Activated CD4-positive, alpha-beta T cell treated with anti-CD3 and anti-CD28 coated beads for 36 hours (primary cell): ENCODE data around the gene SYNRG. TPM values are rescaled to one million over a fixed set of nuclear protein-coding genes. Genes with fewer than 3 reads are reported as not detected.

Experiments used
- ATAC-seq: fragments of 200-7000 bp; cut with Tn5 transposase; one replicate; pipeline ENCODE4 v1.10.0; 2021; ENCODE audit warnings: mild to moderate bottlenecking, moderate library complexity
- CTCF ChIA-PET: fragments of 350-600 bp; sonication (Branson Sonifier 250); formaldehyde crosslinking; loops from one replicate; lab custom pipeline; 2021; ENCODE audit warnings: antibody characterized with exemption; lab: Charles Lee
- POLR2A ChIA-PET: fragments of 350-600 bp; sonication (Branson Sonifier 250); formaldehyde crosslinking; loops from one replicate; lab custom pipeline; 2021; ENCODE audit warnings: antibody characterized with exemption, inconsistent platforms; lab: Charles Lee
- DNase-seq: peaks from one replicate; pipeline ENCODE4 v3.0.0-alpha.2; 2020
- H3K27ac Mint-ChIP-seq: one replicate; pipeline ENCODE4 v1.8.0; 2021; ENCODE audit warnings: mixed read lengths
- H3K27me3 Mint-ChIP-seq: one replicate; pipeline ENCODE4 v1.8.0; 2021; ENCODE audit warnings: mixed read lengths
- H3K36me3 Mint-ChIP-seq: one replicate; pipeline ENCODE4 v1.8.0; 2021; ENCODE audit warnings: low read depth, mixed read lengths
- H3K4me1 Mint-ChIP-seq: one replicate; pipeline ENCODE4 v1.8.0; 2021; ENCODE audit warnings: mixed read lengths
- H3K4me3 Mint-ChIP-seq: one replicate; pipeline ENCODE4 v1.8.0; 2021; ENCODE audit warnings: mild to moderate bottlenecking, moderate library complexity, mixed read lengths
- H3K9me3 Mint-ChIP-seq: one replicate; pipeline ENCODE4 v1.8.0; 2021; ENCODE audit warnings: low read depth, mixed read lengths
- intact Hi-C, 2 experiments: fragments of 100-400 bp; cut with DNase I in 1 of 2; cut with micrococcal nuclease in 1 of 2; formaldehyde crosslinking; loops; one replicate each; pipeline versions ENCODE4 v1.14.2 to v1.15.1; 2022 to 2024; cut with DNase I, micrococcal nuclease
- total RNA-seq, 2 experiments: library from RNA; stranded (reverse); gene quantifications; one replicate each; pipeline ENCODE4 v1.2.3, GENCODE V29; 2021

Gene SYNRG
- total RNA-seq, 2 experiments from 2014 or later: 39.0 to 46.7 TPM

DNA sequence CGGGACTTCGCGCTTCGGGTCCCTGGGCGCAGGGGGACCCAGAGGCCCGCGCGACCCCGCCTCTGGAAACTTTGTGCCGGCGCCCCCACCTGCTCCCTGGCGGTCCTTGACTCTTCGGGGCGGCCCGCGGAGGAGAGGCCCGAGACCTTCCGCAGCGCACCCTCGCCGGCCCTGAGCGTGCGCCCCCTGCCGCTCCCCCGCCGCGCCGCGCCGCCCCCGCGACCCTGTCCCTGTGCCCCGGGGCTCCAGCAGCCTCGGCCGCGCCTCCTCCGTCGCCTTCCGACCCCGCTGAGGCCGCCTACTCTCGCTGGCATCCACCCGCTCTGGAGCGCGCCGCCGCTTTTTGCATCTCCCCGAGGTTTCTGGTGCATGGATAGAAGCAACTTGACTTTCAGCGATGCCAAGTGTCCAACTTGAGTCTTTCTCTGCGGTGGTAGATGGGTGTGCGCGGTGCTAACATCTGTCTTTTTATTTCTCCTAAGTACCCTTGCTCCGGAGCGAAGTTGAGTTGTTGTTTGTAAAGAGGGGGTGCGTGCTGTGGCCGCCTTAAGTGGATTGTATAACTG is 119.1 kb downstream of the SYNRG start:
- H3K4me3 Mint-ChIP-seq: peak overlapping the region; percentile 88
- peak; percentile 63 for ATAC-seq
- H3K36me3 Mint-ChIP-seq: no peaks in the 10 kb centered on the region
- no peaks in the 10 kb centered on the region for H3K27me3 Mint-ChIP-seq
- H3K27ac Mint-ChIP-seq: peak overlapping the region; percentile 93
- intact Hi-C loops: loop anchor here (2.0 kb wide), 3 partner anchors 83 to 945 kb away; partner anchors contain the start of genes ACACA (in 1 of the 2), GGNBP2 (in 1 of the 2), SYNRG (in 1 of the 2) and TADA2A (in 1 of the 2)
- peak; percentile 89 for DNase-seq
- ChIA-PET POLR2A (interaction anchor here (0.6 to 0.8 kb wide), 2 partner anchors 84 to 806 kb away, joined by 3 to 4 read pairs; no protein-coding TSS in a partner anchor), CTCF (interaction anchor here (0.8 to 1.8 kb wide), 2 partner anchors 117 to 326 kb away, joined by 3 to 4 read pairs; no protein-coding TSS in a partner anchor)
- H3K9me3 Mint-ChIP-seq: no peaks in the 10 kb centered on the region
- peaks cover 46% of the 10 kb centered on the region for H3K4me1 Mint-ChIP-seq

DNA sequence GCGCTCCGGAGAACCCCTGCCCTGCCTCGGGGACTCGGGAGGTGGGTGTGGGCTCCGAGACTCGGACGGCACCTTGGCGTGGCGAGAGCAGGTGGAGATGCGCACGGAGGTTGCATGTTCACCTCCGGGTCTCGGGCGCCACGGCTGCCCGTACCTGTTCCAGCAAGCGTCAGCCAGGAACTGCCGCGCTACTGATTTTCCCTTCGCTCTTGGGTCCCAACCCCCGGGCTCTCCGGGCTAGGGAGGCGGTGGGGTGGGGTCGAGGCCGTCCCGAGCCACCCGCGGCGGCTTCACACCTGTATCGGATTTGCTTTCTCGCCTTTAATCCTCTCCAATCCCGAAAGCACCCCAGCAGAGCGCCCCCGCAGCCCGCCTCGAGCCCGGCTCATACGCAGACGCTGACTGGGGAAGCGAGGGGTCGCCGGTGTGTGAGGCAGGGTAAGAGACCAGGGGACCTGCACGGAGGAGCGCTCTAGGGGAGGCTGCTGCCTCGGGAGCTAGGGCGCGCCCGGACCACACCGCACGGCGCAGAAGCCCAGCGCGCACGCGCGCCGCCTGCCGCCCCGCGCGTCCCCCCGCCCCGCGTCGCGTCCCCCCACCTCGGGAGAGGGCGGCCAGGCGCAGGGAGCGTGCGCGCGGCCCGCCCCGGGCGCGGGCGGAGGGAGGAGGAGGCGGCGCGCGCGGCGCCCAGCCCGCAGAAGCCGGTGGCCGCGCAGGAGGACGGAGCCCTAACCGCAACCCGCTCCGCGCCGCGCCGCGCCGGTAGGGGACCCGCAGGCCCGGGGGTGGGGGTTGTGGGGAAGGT is 119.8 kb downstream of the SYNRG start, which contains the start of gene DUSP14:
TSS of gene DUSP14 (plus strand) at position 695 of the 805 bp plus-strand sequence. CDS start 22,382 bp downstream, outside the sequence.
- H3K4me3 Mint-ChIP-seq: peak within 1 kb of the TSS; percentile 88
- H3K27me3 Mint-ChIP-seq: no peaks in the 10 kb centered on the region
- DNase-seq: peak; percentile 88
- peaks cover 44% of the 10 kb centered on the region for H3K4me1 Mint-ChIP-seq
- peak within 1 kb of the TSS; percentile 93 for H3K27ac Mint-ChIP-seq
- POLR2A ChIA-PET: interaction anchor here (0.6 kb wide), 1 partner anchor 807 kb away, joined by 4 read pairs; no protein-coding TSS in a partner anchor
- peak; percentile 74 for ATAC-seq
- intact Hi-C loops: loop anchor here (1.0 to 5.0 kb wide), 9 partner anchors 82 to 1913 kb away; partner anchors contain the start of genes SYNRG (in 2 of the 2), ACACA (in 1 of the 2), FBXL20 (in 1 of the 2) and GGNBP2 (in 1 of the 2)
- H3K36me3 Mint-ChIP-seq: no peaks in the 10 kb centered on the region
- no peaks in the 10 kb centered on the region for H3K9me3 Mint-ChIP-seq
- CTCF ChIA-PET: no interaction called here

DNA sequence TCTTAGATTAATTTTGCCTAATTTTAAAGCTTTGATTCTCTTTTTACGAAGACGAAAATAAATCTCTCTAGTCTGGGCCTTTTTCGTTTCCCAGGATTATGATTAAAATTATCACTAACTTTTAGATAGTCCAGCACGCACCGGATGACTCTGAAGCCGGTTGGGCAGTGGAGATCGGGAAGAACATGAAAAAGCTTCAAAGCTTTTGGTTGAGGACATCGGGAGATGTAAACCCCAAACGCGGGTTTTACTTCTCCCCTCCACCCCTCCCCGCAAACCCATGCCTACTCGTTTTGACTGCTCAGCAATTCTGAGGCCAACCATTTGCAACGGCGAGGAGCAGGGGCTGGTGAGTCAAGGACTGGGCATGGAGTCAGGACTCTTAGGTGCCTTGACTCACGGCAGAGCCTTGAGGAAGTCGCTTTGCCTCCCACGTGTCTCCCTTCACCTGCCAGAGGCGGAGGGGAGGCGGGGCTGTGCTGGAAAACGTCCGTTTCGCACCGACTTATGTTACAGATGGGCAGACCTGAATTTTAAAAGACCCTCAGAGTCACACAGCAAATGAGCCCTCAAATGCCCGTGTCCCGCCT is 120.5 kb downstream of the SYNRG start:
- Mint-ChIP-seq H3K4me3 (peak overlapping the region; percentile 83), H3K27ac (peak overlapping the region; percentile 87), H3K36me3 (peaks cover 2% of the 10 kb centered on the region), H3K27me3 (no peaks in the 10 kb centered on the region), H3K4me1 (peaks cover 44% of the 10 kb centered on the region), H3K9me3 (no peaks in the 10 kb centered on the region)
- ATAC-seq: peak; percentile 63
- peak; percentile 83 for DNase-seq
- ChIA-PET POLR2A (no interaction called here), CTCF (interaction anchor here (0.6 to 1.2 kb wide), 3 partner anchors 10 to 115 kb away, joined by 3 to 5 read pairs (median 4); no protein-coding TSS in a partner anchor)
- intact Hi-C loops: loop anchor here in 1 of 2 experiments (1.0 to 5.0 kb wide), 7 partner anchors 58 to 1914 kb away; partner anchors contain the start of genes FBXL20, SOCS7 and SYNRG

DNA sequence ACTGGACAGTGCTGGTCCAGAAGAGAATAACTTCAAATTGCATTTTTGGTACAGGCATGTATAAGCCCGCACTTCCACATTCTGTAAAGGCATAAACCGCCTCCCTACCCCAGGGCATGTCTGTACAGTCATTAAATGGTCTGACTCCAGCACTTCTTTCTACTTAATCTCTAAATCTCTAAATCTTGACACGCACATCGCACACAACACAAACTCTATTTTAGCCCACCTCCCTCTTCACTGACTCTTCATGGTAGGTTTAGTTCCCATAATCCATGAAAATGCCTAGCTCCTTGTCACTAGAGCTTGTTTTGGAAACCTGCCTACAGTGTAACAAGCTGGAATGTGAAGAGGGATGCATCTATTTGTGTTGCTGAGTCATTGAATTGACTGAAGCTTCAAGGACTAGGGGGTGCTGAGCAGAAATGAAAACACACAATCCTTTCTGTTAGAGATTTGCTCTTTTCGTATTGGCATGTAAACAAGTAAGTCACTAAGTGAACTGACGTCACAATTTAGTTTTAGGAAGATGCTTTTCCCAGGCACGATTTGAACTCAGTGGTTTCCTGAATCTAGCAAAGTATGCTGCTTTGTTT is 121.1 kb downstream of the SYNRG start:
- POLR2A ChIA-PET: no interaction called here
- peaks cover 44% of the 10 kb centered on the region for H3K4me1 Mint-ChIP-seq
- CTCF ChIA-PET: interaction anchor here (0.6 to 1.2 kb wide), 3 partner anchors 10 to 114 kb away, joined by 3 to 5 read pairs (median 4); no protein-coding TSS in a partner anchor
- DNase-seq (no peak), ATAC-seq (no peak)
- peak overlapping the region; percentile 87 for H3K27ac Mint-ChIP-seq
- intact Hi-C loops: loop anchor here in 1 of 2 experiments (1.0 to 5.0 kb wide), 4 partner anchors 58 to 1914 kb away; partner anchors contain the start of genes FBXL20 and SOCS7
- peak overlapping the region; percentile 83 for H3K4me3 Mint-ChIP-seq
- H3K36me3 Mint-ChIP-seq: peaks cover 2% of the 10 kb centered on the region
- no peaks in the 10 kb centered on the region for H3K27me3 Mint-ChIP-seq
- no peaks in the 10 kb centered on the region for H3K9me3 Mint-ChIP-seq

DNA sequence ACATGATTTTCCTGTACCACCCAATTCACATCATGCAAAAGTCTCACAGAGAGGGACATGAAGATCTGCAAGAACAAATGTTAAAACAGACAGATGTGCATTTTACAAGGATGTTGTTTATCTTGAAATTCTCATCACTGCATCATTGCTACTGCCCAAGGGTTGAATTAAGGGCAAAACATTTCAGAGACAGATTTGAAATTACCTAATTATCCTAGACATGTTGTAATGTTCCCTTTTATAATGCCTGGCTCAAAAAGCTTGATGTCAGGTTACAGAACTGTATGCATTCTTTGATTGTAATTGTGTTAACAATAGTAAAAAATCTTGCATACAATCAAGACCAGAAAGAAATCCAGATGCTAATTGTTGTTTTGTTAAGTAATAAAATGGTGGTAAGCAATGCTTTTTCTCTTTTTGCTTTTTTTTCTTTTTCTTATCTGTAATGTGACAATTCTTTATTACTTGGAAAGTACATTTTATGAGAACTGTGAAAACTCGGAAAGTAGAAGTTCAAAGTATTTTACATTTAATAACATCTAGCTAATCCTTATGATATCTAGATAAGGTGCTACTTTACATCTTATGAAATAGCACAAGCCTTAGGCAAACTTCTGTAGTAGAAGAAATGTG is 123.2 kb downstream of the SYNRG start:
- CTCF ChIA-PET: no interaction called here
- Mint-ChIP-seq H3K4me1 (peaks cover 30% of the 10 kb centered on the region), H3K36me3 (peaks cover 2% of the 10 kb centered on the region), H3K4me3 (no peak overlapping the region), H3K27me3 (no peaks in the 10 kb centered on the region), H3K9me3 (no peaks in the 10 kb centered on the region), H3K27ac (no peak overlapping the region)
- ATAC-seq (no peak), DNase-seq (no peak)
- POLR2A ChIA-PET: no interaction called here
- intact Hi-C loops: loop anchor here in 1 of 2 experiments (5.0 kb wide), 3 partner anchors 764 to 1916 kb away; partner anchors contain the start of genes FBXL20 and SOCS7

DNA sequence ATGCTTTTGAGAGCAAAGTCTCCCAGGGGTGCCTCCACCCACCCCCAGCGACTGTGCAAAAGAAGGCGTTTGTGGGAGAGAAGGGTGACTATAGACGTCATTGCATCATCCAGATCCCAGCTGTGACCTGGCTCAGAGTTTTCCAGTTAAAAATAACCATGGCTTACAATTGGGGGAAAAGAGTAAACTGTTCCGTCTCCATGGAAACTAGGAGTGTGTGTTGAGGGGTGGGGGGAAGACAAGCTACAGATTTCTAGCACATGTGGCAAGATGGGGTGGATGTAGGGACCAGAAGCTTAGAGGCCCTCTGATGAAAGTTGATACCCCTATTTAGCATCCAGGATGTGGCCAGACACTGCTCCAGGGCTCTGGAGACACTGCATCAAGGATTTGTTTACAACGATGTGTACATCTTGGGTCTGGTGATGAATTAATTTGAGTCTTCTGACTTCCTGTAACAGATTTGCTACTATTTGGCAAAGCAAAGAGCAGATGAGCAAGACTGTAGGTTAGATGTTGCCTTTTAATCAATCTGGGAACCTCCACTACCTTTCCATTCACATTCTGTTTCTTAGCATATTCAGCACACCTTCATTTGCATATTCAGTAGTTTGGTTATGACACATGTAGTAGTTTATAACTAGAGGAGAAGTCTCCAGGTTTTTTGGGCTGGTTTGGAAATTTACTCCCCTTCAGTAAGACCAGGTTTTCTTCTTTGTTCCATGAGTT is 125.7 kb downstream of the SYNRG start:
- ATAC-seq (peak; percentile 57), DNase-seq (no peak)
- no peaks in the 10 kb centered on the region for H3K9me3 Mint-ChIP-seq
- peak overlapping the region; percentile 3 for H3K27ac Mint-ChIP-seq
- POLR2A ChIA-PET: no interaction called here
- CTCF ChIA-PET: interaction anchor here (0.7 to 1.0 kb wide), 3 partner anchors 34 to 135 kb away, joined by 3 read pairs; no protein-coding TSS in a partner anchor
- no peaks in the 10 kb centered on the region for H3K27me3 Mint-ChIP-seq
- peaks cover 14% of the 10 kb centered on the region for H3K36me3 Mint-ChIP-seq
- H3K4me3 Mint-ChIP-seq: no peak overlapping the region
- intact Hi-C loops: no loop called here
- H3K4me1 Mint-ChIP-seq: peaks cover 16% of the 10 kb centered on the region

DNA sequence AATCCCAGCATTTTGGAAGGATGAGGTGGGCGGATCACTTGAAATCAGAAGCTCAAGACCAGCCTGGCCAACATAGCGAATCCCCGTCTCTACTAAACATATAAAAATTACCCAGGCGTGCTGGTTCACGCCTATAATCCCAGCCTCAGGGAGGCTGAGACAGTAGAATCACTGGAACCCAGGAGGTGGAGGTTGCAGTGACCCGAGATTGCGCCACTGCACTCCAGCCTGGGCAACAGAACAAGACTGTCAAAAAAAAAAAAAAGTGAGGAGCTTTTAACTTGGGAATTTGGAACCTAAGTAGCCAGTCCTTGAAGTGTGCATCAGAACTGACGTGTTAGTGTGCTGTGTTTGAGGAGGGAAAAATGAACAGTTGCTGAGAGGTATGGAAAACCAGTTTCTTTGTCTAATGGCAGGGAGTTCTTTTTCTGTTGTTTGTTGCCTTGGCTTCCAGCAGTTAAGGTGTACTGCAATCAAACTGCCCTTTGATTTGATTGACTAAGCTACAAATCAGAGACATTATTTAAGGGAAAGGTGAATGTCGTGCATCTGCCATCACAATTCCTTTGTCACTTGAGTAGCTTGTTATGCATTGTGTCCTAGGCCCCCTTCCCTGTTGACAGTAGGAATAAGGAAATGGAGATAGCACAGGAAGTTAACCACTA is 128.1 kb downstream of the SYNRG start:
- ATAC-seq (no peak), DNase-seq (no peak)
- peaks cover 9% of the 10 kb centered on the region for H3K4me1 Mint-ChIP-seq
- no peaks in the 10 kb centered on the region for H3K9me3 Mint-ChIP-seq
- no peak overlapping the region for H3K4me3 Mint-ChIP-seq
- peaks cover 24% of the 10 kb centered on the region for H3K36me3 Mint-ChIP-seq
- H3K27me3 Mint-ChIP-seq: no peaks in the 10 kb centered on the region
- ChIA-PET POLR2A (no interaction called here), CTCF (interaction anchor here (0.6 kb wide), 1 partner anchor 1564 kb away, joined by 3 read pairs; no protein-coding TSS in a partner anchor)
- intact Hi-C loops: no loop called here
- no peak overlapping the region for H3K27ac Mint-ChIP-seq

DNA sequence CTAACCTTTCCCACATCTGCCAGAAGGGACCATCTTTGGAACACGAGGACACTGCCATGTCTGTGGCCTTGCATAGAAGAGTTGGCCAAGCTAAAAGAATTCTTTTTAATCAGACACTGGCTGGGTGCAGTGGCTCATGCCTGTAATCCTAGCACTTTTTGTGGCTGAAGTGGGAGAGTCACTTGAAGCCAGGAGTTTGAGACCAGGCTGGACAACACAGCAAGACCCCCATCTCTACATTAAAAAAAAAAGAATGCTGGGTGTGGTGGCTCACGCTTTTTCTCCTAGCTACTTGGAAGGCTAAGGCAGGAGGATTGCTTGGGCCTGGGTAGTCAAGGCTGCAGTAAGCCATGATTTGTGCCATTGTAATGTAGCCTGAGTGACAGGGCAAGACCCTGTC is 128.8 kb downstream of the SYNRG start:
- Mint-ChIP-seq H3K27me3 (no peaks in the 10 kb centered on the region), H3K4me3 (no peak overlapping the region), H3K9me3 (no peaks in the 10 kb centered on the region), H3K27ac (no peak overlapping the region), H3K36me3 (peaks cover 30% of the 10 kb centered on the region), H3K4me1 (peaks cover 9% of the 10 kb centered on the region)
- intact Hi-C loops: no loop called here
- ChIA-PET CTCF (interaction anchor here (0.6 to 1.9 kb wide), 2 partner anchors 11 to 1563 kb away, joined by 3 to 5 read pairs; no protein-coding TSS in a partner anchor), POLR2A (no interaction called here)
- ATAC-seq (no peak), DNase-seq (no peak)

DNA sequence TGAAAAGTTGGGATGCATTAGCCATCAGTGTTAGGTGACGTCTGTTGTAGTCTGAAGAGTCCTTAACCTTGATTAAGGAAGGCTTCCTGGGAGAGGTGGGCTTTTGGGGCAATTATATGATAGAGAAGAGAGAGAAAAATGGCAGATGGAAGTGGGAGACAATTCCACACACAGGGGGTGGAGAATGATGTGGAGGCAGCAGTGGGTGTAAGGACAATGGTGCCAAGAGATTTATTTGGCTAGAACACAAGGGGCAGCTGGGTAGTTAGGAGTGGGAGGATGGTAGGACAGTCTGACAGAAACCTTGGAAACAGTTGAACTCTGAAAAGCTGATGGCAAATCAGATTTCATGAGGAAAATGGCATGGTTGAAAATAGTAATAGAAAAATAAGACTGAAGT is 130.2 kb downstream of the SYNRG start:
- Mint-ChIP-seq H3K36me3 (peaks cover 34% of the 10 kb centered on the region), H3K27me3 (no peaks in the 10 kb centered on the region), H3K27ac (no peak overlapping the region), H3K9me3 (no peaks in the 10 kb centered on the region), H3K4me3 (no peak overlapping the region), H3K4me1 (peaks cover 9% of the 10 kb centered on the region)
- intact Hi-C loops: no loop called here
- POLR2A ChIA-PET: no interaction called here
- DNase-seq: no peak
- no peak for ATAC-seq
- CTCF ChIA-PET: interaction anchor here (1.3 to 1.9 kb wide), 2 partner anchors 9 to 13 kb away, joined by 3 to 5 read pairs; no protein-coding TSS in a partner anchor
